Measurements from ENCODE around the gene DHX58.
A peak's percentile ranks its signal among the peaks of the same experiment; 100 is the strongest.

Gene DHX58

GRCh38 chr17:42129109-42129837 lies 16.8 kb upstream of the DHX58 start:
- DNase-seq, result no peak

- no peak for DNase-seq
Observed at GRCh38 chr17:42127414-42127813, 14.9 kb upstream of the DHX58 start.

- DNase-seq, result no peak
Observed at GRCh38 chr17:42126836-42127235, 14.3 kb upstream of the DHX58 start.

GRCh38 chr17:42125565-42125964 lies 13.1 kb upstream of the DHX58 start:
- DNase-seq, result no peak

GRCh38 chr17:42124256-42124655 lies 11.7 kb upstream of the DHX58 start:
- no peak for DNase-seq

- no peak for DNase-seq
Observed at GRCh38 chr17:42122371-42123303, 10.1 kb upstream of the DHX58 start, which contains the start of gene HSPB9. HSPB9 (plus strand) TSS chr17:42122804; CDS start chr17:42122851, 47 bp downstream.

GRCh38 chr17:42120770-42121769 lies 8.6 kb upstream of the DHX58 start, which contains the start of gene KAT2A:
KAT2A (minus strand) TSS chr17:42121367; CDS start chr17:42121304, 63 bp downstream.
- peak; percentile 40 for DNase-seq

GRCh38 chr17:42120161-42120769 lies 7.8 kb upstream of the DHX58 start:
- DNase-seq, result no peak

GRCh38 chr17:42119301-42119700 lies 6.8 kb upstream of the DHX58 start:
- DNase-seq, result no peak

- no peak for DNase-seq
Observed at GRCh38 chr17:42118545-42118944, 6.0 kb upstream of the DHX58 start.

GRCh38 chr17:42118126-42118510 lies 5.6 kb upstream of the DHX58 start:
- no peak for DNase-seq

- DNase-seq, result no peak
Observed at GRCh38 chr17:42117397-42118125, 5.0 kb upstream of the DHX58 start.

- DNase-seq, result no peak
Observed at GRCh38 chr17:42116705-42117396, 4.3 kb upstream of the DHX58 start.

GRCh38 chr17:42114118-42114517 lies 1.6 kb upstream of the DHX58 start:
- no peak for DNase-seq

GRCh38 chr17:42113293-42114069 lies 967 bp upstream of the DHX58 start:
- DNase-seq, result no peak

- DNase-seq, result no peak
Observed at GRCh38 chr17:42111871-42112551, 503 bp downstream of the DHX58 start.

- DNase-seq, result no peak
Observed at GRCh38 chr17:42111265-42111636, 1.3 kb downstream of the DHX58 start.

- no peak for DNase-seq
Observed at GRCh38 chr17:42110301-42111264, 1.9 kb downstream of the DHX58 start.
